SK-N-SH (cell line): ENCODE results near the gene ZNF547. TPM values are rescaled to one million over a fixed set of nuclear protein-coding genes. Genes with fewer than 3 reads are reported as not detected.

Experiments used
- CTCF ChIA-PET: fragments of 300-600, 350-600 bp; formaldehyde crosslinking; extraction: SDS; loops from one replicate; lab custom pipeline; 2021; lab: Yijun Ruan, JAX
- POLR2A ChIA-PET: fragments of 350-600 bp; sonication (Branson Sonifier 250); formaldehyde crosslinking; extraction: SDS; loops from one replicate; lab custom pipeline; 2020; ENCODE audit warnings: antibody characterized with exemption, inconsistent platforms; lab: Yijun Ruan, JAX
- DNase-seq: peaks from one replicate; pipeline ENCODE4 v3.0.0; 2012
- H2AFZ ChIP-seq: fragments of 200-600 bp; sonication (generic); 2 replicates; pipeline ENCODE4 v1.8.1; 2016; ENCODE audit warnings: antibody characterized with exemption, mild to moderate bottlenecking, low read depth
- H3F3A ChIP-seq: fragments of 200-600 bp; sonication (generic); replicated peaks from 2 replicates; pipeline ENCODE3; 2016; ENCODE audit warnings: antibody characterized with exemption, mild to moderate bottlenecking; ENCODE audit not compliant: insufficient read depth
- H3K27ac ChIP-seq, 2 experiments: fragments of 200-500 bp in 1 of 2; fragments of 200-600 bp in 1 of 2; sonication (Bioruptor generic) in 1 of 2; sonication (generic), shearing (Covaris generic) in 1 of 2; 2 replicates each; pipeline versions ENCODE4 v1.5.1 to v1.6.1; 2014 to 2016; ENCODE audit warnings: low read depth in 2 of 2, inconsistent platforms in 1 of 2, low read length in 1 of 2, mild to moderate bottlenecking in 1 of 2, mixed read lengths in 1 of 2
- H3K27me3 ChIP-seq: fragments of 200-600 bp; sonication (generic), shearing (Covaris generic); 2 replicates; pipeline ENCODE4 v1.6.1; 2016; ENCODE audit warnings: mixed run types; ENCODE audit not compliant: insufficient read depth
- H3K36me3 ChIP-seq, 2 experiments: fragments of 200-500 bp in 1 of 2; fragments of 200-600 bp in 1 of 2; sonication (Bioruptor generic) in 1 of 2; sonication (generic) in 1 of 2; replicated peaks in 1 of 2; 2 replicates each; pipeline versions ENCODE3 to v1.5.1; 2014 to 2016; ENCODE audit warnings: low read length in 1 of 2, mild to moderate bottlenecking in 1 of 2; ENCODE audit not compliant: insufficient read depth in 2 of 2, control insufficient read depth in 1 of 2
- H3K4me1 ChIP-seq, 2 experiments: fragments of 200-500 bp in 1 of 2; fragments of 200-600 bp in 1 of 2; sonication (Bioruptor generic) in 1 of 2; sonication (generic), shearing (Covaris generic) in 1 of 2; 2 replicates each; pipeline versions ENCODE4 v1.5.1 to v1.6.1; 2014 to 2016; ENCODE audit warnings: low read depth in 1 of 2, low read length in 1 of 2, mixed run types in 1 of 2; ENCODE audit not compliant: insufficient read depth in 2 of 2, control insufficient read depth in 1 of 2
- H3K4me2 ChIP-seq: fragments of 200-600 bp; sonication (generic), shearing (Covaris generic); 2 replicates; pipeline ENCODE4 v1.6.1; 2017; ENCODE audit warnings: mixed run types
- H3K4me3 ChIP-seq, 2 experiments: fragments of 200-500 bp in 1 of 2; fragments of 200-600 bp in 1 of 2; sonication (Bioruptor generic) in 1 of 2; sonication (generic), shearing (Covaris generic) in 1 of 2; 2 replicates each; pipeline versions ENCODE4 v1.5.1 to v1.8.1; 2014 to 2016; ENCODE audit warnings: low read depth in 2 of 2, inconsistent platforms in 1 of 2, low read length in 1 of 2, mild to moderate bottlenecking in 1 of 2, mixed read lengths in 1 of 2, moderate library complexity in 1 of 2
- H3K79me2 ChIP-seq: fragments of 200-600 bp; sonication (generic); 2 replicates; pipeline ENCODE4 v1.8.1; 2017; ENCODE audit warnings: mild to moderate bottlenecking; ENCODE audit not compliant: insufficient read depth
- H3K9ac ChIP-seq: fragments of 200-600 bp; sonication (generic); 2 replicates; pipeline ENCODE4 v1.6.1; 2017; ENCODE audit warnings: mixed run types
- H3K9me2 ChIP-seq: fragments of 200-600 bp; sonication (generic); 2 replicates; pipeline ENCODE4 v1.6.1; 2017; ENCODE audit warnings: mixed run types
- H3K9me3 ChIP-seq: fragments of 200-600 bp; sonication (generic); 2 replicates; pipeline ENCODE4 v1.6.1; 2017; ENCODE audit warnings: mixed run types, mild to moderate bottlenecking, moderate library complexity
- H4K20me1 ChIP-seq: fragments of 200-600 bp; sonication (generic); 2 replicates; pipeline ENCODE4 v1.6.1; 2017; ENCODE audit warnings: mild to moderate bottlenecking, mixed run types; ENCODE audit not compliant: insufficient read depth
- CHD2 ChIP-seq: fragments of 150-350 bp; IDR thresholded peaks from 2 replicates; pipeline ENCODE4 v1.6.1; 2018; ENCODE audit warnings: low read length; ENCODE audit not compliant: partially characterized antibody
- ELF1 ChIP-seq: IDR thresholded peaks from 2 replicates; pipeline ENCODE4 v1.4.0; 2012
- EP300 ChIP-seq, 2 experiments: IDR thresholded peaks; 2 replicates each; pipeline versions ENCODE4 v1.4.0 to v1.6.1; 2012; ENCODE audit warnings: borderline replicate concordance in 1 of 2, low read depth in 1 of 2, low read length in 1 of 2
- EZH2phosphoT487 ChIP-seq: fragments of 200-600 bp; sonication (generic); IDR thresholded peaks from 2 replicates; pipeline ENCODE4 v1.6.1; 2017; ENCODE audit warnings: low read depth, mixed run types, mild to moderate bottlenecking, antibody characterized with exemption, moderate library complexity, borderline replicate concordance
- FOSL2 ChIP-seq: IDR thresholded peaks from 2 replicates; pipeline ENCODE4 v1.4.0; 2012; ENCODE audit warnings: low read depth, mild to moderate bottlenecking, moderate library complexity, borderline replicate concordance
- IRF3 ChIP-seq: fragments of 150-350 bp; IDR thresholded peaks from 2 replicates; pipeline ENCODE4 v1.6.1; 2016; ENCODE audit warnings: mild to moderate bottlenecking, low read depth, low read length
- JUND ChIP-seq: IDR thresholded peaks from 2 replicates; pipeline ENCODE4 v1.4.0; 2012
- MAX ChIP-seq: IDR thresholded peaks from 2 replicates; pipeline ENCODE4 v1.4.0; 2012; ENCODE audit warnings: low read depth
- MEF2A ChIP-seq: IDR thresholded peaks from 2 replicates; pipeline ENCODE4 v1.4.0; 2012; ENCODE audit warnings: low read depth, borderline replicate concordance
- MXI1 ChIP-seq: IDR thresholded peaks from 2 replicates; pipeline ENCODE4 v1.6.1; 2012; ENCODE audit warnings: mild to moderate bottlenecking, low read depth, low read length, improper control_type of control experiment
- NFIC ChIP-seq: IDR thresholded peaks from 2 replicates; pipeline ENCODE4 v1.4.0; 2012; ENCODE audit warnings: borderline replicate concordance
- RCOR1 ChIP-seq: fragments of 150-350 bp; IDR thresholded peaks from 2 replicates; pipeline ENCODE4 v1.6.1; 2017; ENCODE audit warnings: antibody characterized with exemption, low read length
- REST ChIP-seq: IDR thresholded peaks from 2 replicates; pipeline ENCODE4 v1.6.1; 2012; ENCODE audit warnings: mild to moderate bottlenecking, low read depth, low read length, moderate library complexity
- RXRA ChIP-seq: IDR thresholded peaks from 2 replicates; pipeline ENCODE4 v1.4.0; 2012; ENCODE audit warnings: low read depth, mild to moderate bottlenecking, borderline replicate concordance
- SIN3A ChIP-seq: IDR thresholded peaks from 2 replicates; pipeline ENCODE4 v1.6.1; 2012; ENCODE audit warnings: low read depth, mild to moderate bottlenecking, low read length, moderate library complexity, borderline replicate concordance
- SMC3 ChIP-seq: IDR thresholded peaks from 2 replicates; pipeline ENCODE4 v1.6.1; 2012; ENCODE audit warnings: low read depth, low read length, improper control_type of control experiment
- TAF1 ChIP-seq: IDR thresholded peaks from 2 replicates; pipeline ENCODE4 v1.6.1; 2012; ENCODE audit warnings: low read depth, mild to moderate bottlenecking, low read length, moderate library complexity, borderline replicate concordance
- TEAD4 ChIP-seq: IDR thresholded peaks from 2 replicates; pipeline ENCODE4 v1.4.0; 2012; ENCODE audit warnings: mild to moderate bottlenecking, borderline replicate concordance; ENCODE audit not compliant: insufficient read depth
- USF2 ChIP-seq: fragments of 150-350 bp; IDR thresholded peaks from 2 replicates; pipeline ENCODE4 v1.6.1; 2017; ENCODE audit warnings: antibody characterized with exemption, low read length, low read depth, borderline replicate concordance
- ZBTB33 ChIP-seq: IDR thresholded peaks from 2 replicates; pipeline ENCODE4 v1.4.0; 2012; ENCODE audit warnings: low read depth, borderline replicate concordance
- WGBS: methylation state at CpG from one replicate; pipeline ENCODE4 v1.1.6; 2017; ENCODE audit warnings: low lambda C conversion rate; 5-methylcytosine and 5-hydroxymethylcytosine counted together
- polyA plus RNA-seq, 3 experiments: library from polyadenylated mRNA; depleted of rRNA; stranded (reverse); fragments of >200 nt; gene quantifications; 2 replicates each; pipeline ENCODE4 v1.2.3, GENCODE V29; 2012

ZNF547 gene
- polyA plus RNA-seq, 1 of the 3 experiments (the other 2 are of a cell fraction): 1.5 TPM

GRCh38 chr19:57338877-57339276, 24.5 kb upstream of the ZNF547 start:
- H3K27ac ChIP-seq: no peak overlapping the region
- H3K9me3 ChIP-seq: no peaks in the 10 kb centered on the region
- no peak overlapping the region for H3K9ac ChIP-seq
- H3K79me2 ChIP-seq: no peaks in the 10 kb centered on the region
- no peak overlapping the region for H3K4me3 ChIP-seq
- ChIA-PET POLR2A (no interaction called here), CTCF (no interaction called here)
- no peak overlapping the region for H2AFZ ChIP-seq
- H3K27me3 ChIP-seq: no peaks in the 10 kb centered on the region
- no peak for DNase-seq
- H3K4me1 ChIP-seq: no peaks in the 10 kb centered on the region
- no peaks in the 10 kb centered on the region for H4K20me1 ChIP-seq
- WGBS: 61% methylated on average over 3 of the region's 3 CpGs
- H3K4me2 ChIP-seq: no peak overlapping the region
- TF ChIP-seq RCOR1: no peak
- TF ChIP-seq REST: no peak
- TF ChIP-seq EP300 (IDR thresholded peaks at IDR 0.05; ENCODE audit: borderline replicate concordance in 1 of 2, low read depth in 1 of 2, low read length in 1 of 2): no peak
- no peak for TF ChIP-seq MAX
- H3K36me3 ChIP-seq: peaks cover 0 to 6% of the 10 kb centered on the region in 2 experiments
- no peaks in the 10 kb centered on the region for H3K9me2 ChIP-seq
- H3F3A ChIP-seq: peaks cover 4% of the 10 kb centered on the region

- H3K9me3 ChIP-seq: no peaks in the 10 kb centered on the region
- no peaks in the 10 kb centered on the region for H4K20me1 ChIP-seq
- H3K4me2 ChIP-seq: no peak overlapping the region
- H3K4me3 ChIP-seq: no peak overlapping the region
- no peaks in the 10 kb centered on the region for H3K9me2 ChIP-seq
- H3K27me3 ChIP-seq: no peaks in the 10 kb centered on the region
- CTCF ChIA-PET: no interaction called here
- no peaks in the 10 kb centered on the region for H3K4me1 ChIP-seq
- WGBS: 56% methylated on average over 6 of the region's 6 CpGs
- no peaks in the 10 kb centered on the region for H3K36me3 ChIP-seq
- H3F3A ChIP-seq: peaks cover 4% of the 10 kb centered on the region
- H3K9ac ChIP-seq: no peak overlapping the region
- no peak for DNase-seq
- POLR2A ChIA-PET: no interaction called here
- no peak overlapping the region for H2AFZ ChIP-seq
- H3K27ac ChIP-seq: no peak overlapping the region
- H3K79me2 ChIP-seq: no peaks in the 10 kb centered on the region
- no peak for TF ChIP-seq IRF3
- TF ChIP-seq JUND: no peak
- no peak for TF ChIP-seq MAX
- TF ChIP-seq EZH2phosphoT487: no peak
- TF ChIP-seq USF2: no peak
- TF ChIP-seq MEF2A: no peak
- no peak for TF ChIP-seq CHD2
- TF ChIP-seq MXI1: no peak
- no peak for TF ChIP-seq NFIC
- no peak for TF ChIP-seq SMC3
- TF ChIP-seq SIN3A: no peak
- TF ChIP-seq TAF1: no peak
- TF ChIP-seq RXRA: no peak
- TF ChIP-seq ELF1: no peak
- TF ChIP-seq TEAD4: no peak
- no peak for TF ChIP-seq ZBTB33
- no peak for TF ChIP-seq RCOR1
- TF ChIP-seq FOSL2: no peak
Observed at GRCh38 chr19:57342582-57342981, 20.8 kb upstream of the ZNF547 start.
